Measurements from ENCODE around the gene GATA3.

GATA3 gene

GRCh38 chr10:8103543-8103942 lies 49.1 kb downstream of the GATA3 start:
- no peak for DNase-seq

GRCh38 chr10:8104005-8104404 lies 49.5 kb downstream of the GATA3 start:
- no peak for DNase-seq

- no peak for DNase-seq
These were observed 50.2 kb downstream of the GATA3 start for GRCh38 chr10:8104721-8105120.

- no peak for DNase-seq
These were observed 51.4 kb downstream of the GATA3 start for GRCh38 chr10:8105932-8106331.

- DNase-seq = no peak
These were observed 57.9 kb downstream of the GATA3 start for GRCh38 chr10:8112230-8112905.

- no peak for DNase-seq
These were observed 58.5 kb downstream of the GATA3 start for GRCh38 chr10:8112942-8113442.

- no peak for DNase-seq
These were observed 59.1 kb downstream of the GATA3 start for GRCh38 chr10:8113616-8114015.

- DNase-seq = no peak
These were observed 60.5 kb downstream of the GATA3 start for GRCh38 chr10:8114741-8115617.

- no peak for DNase-seq
These were observed 61.1 kb downstream of the GATA3 start for GRCh38 chr10:8115618-8115980.

- no peak for DNase-seq
These were observed 62.0 kb downstream of the GATA3 start for GRCh38 chr10:8116474-8116873.

GRCh38 chr10:8116926-8117493 lies 62.5 kb downstream of the GATA3 start:
- no peak for DNase-seq

- no peak for DNase-seq
These were observed 66.9 kb downstream of the GATA3 start for GRCh38 chr10:8121201-8121890.

GRCh38 chr10:8122611-8123369 lies 68.3 kb downstream of the GATA3 start:
- DNase-seq = no peak

GRCh38 chr10:8124436-8124835 lies 69.9 kb downstream of the GATA3 start:
- no peak for DNase-seq
